Measurements from ENCODE around the gene WIPF2.
A peak's percentile ranks its signal among the peaks of the same experiment; 100 is the strongest.

The WIPF2 gene

DNA sequence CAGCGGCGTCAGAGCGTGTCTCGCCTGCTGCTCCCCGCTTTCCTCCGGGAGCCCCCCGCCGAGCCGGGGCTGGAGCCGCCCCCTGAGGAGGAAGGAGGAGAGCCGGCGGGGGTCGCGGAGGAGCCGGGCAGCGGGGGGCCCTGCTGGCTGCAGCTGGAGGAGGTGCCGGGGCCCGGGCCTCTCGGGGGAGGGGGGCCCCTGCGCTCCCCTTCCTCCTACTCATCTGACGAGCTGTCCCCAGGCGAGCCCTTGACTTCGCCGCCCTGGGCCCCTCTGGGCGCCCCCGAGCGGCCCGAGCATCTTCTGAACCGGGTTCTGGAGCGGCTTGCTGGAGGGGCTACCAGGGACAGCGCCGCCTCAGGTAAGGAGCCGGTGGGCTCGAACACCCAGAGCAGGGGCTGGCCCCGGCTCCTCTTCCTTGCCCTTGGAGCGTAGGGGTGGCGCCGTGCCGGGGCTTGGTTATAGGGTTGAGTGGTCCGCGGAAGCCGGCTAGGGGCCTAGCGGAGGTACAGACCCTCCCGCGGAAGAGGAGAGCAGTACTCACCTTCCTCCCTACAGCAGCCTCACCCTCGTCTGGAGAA, 41.0 kb upstream of the WIPF2 start:
- peak overlapping the region; percentile 41 for H3K4me3 ChIP-seq (ENCODE audit: extremely low read depth, insufficient read depth, low read length, poor library complexity, severe bottlenecking)

DNA sequence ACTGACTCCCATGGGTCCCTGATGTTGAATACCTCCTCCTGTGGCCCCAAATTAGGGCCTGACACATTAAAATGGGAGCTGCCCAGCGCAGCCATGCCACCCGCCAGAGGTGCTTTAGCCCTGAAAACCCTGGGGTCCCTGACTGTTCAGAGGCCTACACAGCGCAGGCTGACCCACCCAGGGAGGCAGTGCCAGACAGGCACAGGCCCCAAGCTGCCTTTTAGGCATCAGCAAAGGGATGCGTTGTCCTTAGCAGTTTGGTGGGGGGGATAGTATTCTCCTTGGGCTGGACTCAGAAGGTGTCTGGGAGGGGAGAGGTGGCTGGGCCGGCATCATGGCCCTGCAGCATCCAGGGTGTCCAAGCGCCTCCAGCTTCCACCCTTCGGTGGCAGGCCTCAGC, 40.4 kb upstream of the WIPF2 start:
- Histone ChIP-seq H3K36me3 (ENCODE audit: control insufficient read depth, insufficient read depth, low read length) (peaks cover 51% of the 10 kb centered on the region), H3K27ac (ENCODE audit: low read depth, low read length, severe bottlenecking) (no peak overlapping the region), H3K4me1 (ENCODE audit: control insufficient read depth, insufficient read depth, low read length, poor library complexity, severe bottlenecking) (peaks cover 8% of the 10 kb centered on the region), H3K9me3 (ENCODE audit: control insufficient read depth, low read length) (no peaks in the 10 kb centered on the region), H3K4me3 (ENCODE audit: extremely low read depth, insufficient read depth, low read length, poor library complexity, severe bottlenecking) (no peak overlapping the region)
- 94 to 97% methylated on average over 5 to 7 of the region's 7 CpGs for WGBS, 2 experiments (ENCODE audit: insufficient coverage in 2 of 2)

More for the DNA sequence above, 41.0 kb upstream of the WIPF2 start:
- Histone ChIP-seq H3K4me1 (ENCODE audit: control insufficient read depth, insufficient read depth, low read length, poor library complexity, severe bottlenecking) (peaks cover 8% of the 10 kb centered on the region), H3K27ac (ENCODE audit: low read depth, low read length, severe bottlenecking) (no peak overlapping the region), H3K9me3 (ENCODE audit: control insufficient read depth, low read length) (no peaks in the 10 kb centered on the region), H3K36me3 (ENCODE audit: control insufficient read depth, insufficient read depth, low read length) (peaks cover 57% of the 10 kb centered on the region)
- 34 to 37% methylated on average over 23 to 26 of the region's 46 CpGs for WGBS, 2 experiments (ENCODE audit: insufficient coverage in 2 of 2)

DNA sequence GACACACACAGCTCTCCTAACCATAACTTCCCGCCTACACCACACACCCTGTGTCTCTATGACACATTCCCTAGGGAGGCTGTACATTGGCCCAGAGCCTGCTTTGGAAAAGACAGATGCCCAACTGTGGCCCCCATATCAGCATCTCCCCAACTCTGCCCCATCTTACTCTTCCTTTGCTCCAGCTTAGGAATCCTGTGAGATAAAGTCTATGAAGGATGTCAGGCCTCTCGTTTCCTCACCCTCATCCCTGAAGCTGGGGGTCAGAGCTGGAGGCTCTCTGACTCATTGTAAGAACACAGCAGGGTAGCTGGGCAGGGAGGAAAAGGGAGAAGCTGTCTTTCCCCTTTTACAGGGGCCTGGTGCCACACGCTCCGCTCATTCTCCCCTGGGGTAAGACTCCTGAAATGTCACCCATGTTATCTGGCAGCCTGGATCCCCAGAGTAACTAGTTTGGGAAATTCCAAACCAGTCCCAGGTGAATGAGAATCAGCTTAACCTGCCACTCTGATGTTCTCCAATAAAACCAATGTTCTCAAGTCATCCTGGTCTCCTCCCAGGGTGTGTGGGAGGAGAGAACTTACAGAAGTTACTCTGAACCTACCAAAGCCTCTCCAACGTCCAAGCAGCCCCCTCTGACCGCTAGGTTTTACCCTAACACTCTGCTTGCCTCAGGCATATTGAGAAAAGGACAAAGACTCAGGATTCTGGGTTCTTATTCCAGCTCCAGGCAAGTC, 39.0 kb upstream of the WIPF2 start:
- H3K27ac ChIP-seq (ENCODE audit: low read depth, low read length, severe bottlenecking) = no peak overlapping the region
- H3K36me3 ChIP-seq (ENCODE audit: control insufficient read depth, insufficient read depth, low read length) = peaks cover 39% of the 10 kb centered on the region
- 76 to 81% methylated on average over 3 to 5 of the region's 6 CpGs for WGBS, 2 experiments (ENCODE audit: insufficient coverage in 2 of 2)
- peaks cover 8% of the 10 kb centered on the region for H3K4me1 ChIP-seq (ENCODE audit: control insufficient read depth, insufficient read depth, low read length, poor library complexity, severe bottlenecking)
- no peak overlapping the region for H3K4me3 ChIP-seq (ENCODE audit: extremely low read depth, insufficient read depth, low read length, poor library complexity, severe bottlenecking)
- H3K9me3 ChIP-seq (ENCODE audit: control insufficient read depth, low read length) = no peaks in the 10 kb centered on the region

DNA sequence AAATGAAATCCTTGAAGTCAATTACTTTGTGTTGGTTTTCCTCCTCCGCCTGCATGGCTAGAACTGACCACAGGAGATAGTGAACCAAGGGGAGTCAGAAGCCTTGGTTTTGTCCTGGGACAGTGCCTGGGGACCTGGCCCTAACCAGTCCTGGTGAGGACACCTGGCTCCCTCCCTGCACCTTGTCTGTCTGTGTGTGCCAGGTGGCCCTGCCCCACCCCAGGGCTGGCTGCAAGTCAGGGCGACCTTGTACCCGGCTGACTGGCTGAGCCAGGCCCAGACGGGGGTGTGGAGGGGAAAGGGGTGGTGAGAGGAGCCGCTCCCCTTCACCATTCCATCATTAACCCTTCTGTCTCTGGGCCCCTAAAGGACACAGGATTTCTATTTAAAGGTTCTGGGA, 38.4 kb upstream of the WIPF2 start:
- H3K27ac ChIP-seq (ENCODE audit: low read depth, low read length, severe bottlenecking) = no peak overlapping the region
- no peak overlapping the region for H3K4me3 ChIP-seq (ENCODE audit: extremely low read depth, insufficient read depth, low read length, poor library complexity, severe bottlenecking)
- no peaks in the 10 kb centered on the region for H3K9me3 ChIP-seq (ENCODE audit: control insufficient read depth, low read length)
- 71 to 100% methylated on average over 1 of the region's 5 CpGs for WGBS, 2 experiments (ENCODE audit: insufficient coverage in 2 of 2)
- peaks cover 8% of the 10 kb centered on the region for H3K4me1 ChIP-seq (ENCODE audit: control insufficient read depth, insufficient read depth, low read length, poor library complexity, severe bottlenecking)
- peaks cover 35% of the 10 kb centered on the region for H3K36me3 ChIP-seq (ENCODE audit: control insufficient read depth, insufficient read depth, low read length)

DNA sequence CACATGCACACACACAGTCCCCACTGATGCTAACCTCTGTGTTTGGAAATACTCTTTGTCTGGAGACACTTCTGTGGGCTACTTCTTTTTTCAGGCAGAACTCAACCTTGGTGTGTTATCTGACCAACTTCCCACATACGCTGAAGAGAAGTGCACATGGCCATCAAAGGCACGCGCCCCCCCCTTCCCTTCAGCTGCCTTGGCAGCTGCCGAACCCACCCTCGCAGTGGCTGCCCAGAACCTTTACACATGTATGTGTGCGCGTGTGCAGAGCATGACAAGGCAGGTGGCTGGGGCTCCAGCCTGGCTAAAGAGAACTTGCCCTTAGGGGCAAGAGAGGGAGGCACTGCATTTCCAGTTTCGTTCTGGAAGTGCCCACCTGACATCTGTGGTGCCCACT, 37.9 kb upstream of the WIPF2 start:
- peaks cover 30% of the 10 kb centered on the region for H3K36me3 ChIP-seq (ENCODE audit: control insufficient read depth, insufficient read depth, low read length)
- WGBS, 2 experiments (ENCODE audit: insufficient coverage in 2 of 2) = 100% methylated on average over 6 of the region's 8 CpGs
- peaks cover 8% of the 10 kb centered on the region for H3K4me1 ChIP-seq (ENCODE audit: control insufficient read depth, insufficient read depth, low read length, poor library complexity, severe bottlenecking)
- H3K27ac ChIP-seq (ENCODE audit: low read depth, low read length, severe bottlenecking) = no peak overlapping the region
- no peaks in the 10 kb centered on the region for H3K9me3 ChIP-seq (ENCODE audit: control insufficient read depth, low read length)
- no peak overlapping the region for H3K4me3 ChIP-seq (ENCODE audit: extremely low read depth, insufficient read depth, low read length, poor library complexity, severe bottlenecking)

DNA sequence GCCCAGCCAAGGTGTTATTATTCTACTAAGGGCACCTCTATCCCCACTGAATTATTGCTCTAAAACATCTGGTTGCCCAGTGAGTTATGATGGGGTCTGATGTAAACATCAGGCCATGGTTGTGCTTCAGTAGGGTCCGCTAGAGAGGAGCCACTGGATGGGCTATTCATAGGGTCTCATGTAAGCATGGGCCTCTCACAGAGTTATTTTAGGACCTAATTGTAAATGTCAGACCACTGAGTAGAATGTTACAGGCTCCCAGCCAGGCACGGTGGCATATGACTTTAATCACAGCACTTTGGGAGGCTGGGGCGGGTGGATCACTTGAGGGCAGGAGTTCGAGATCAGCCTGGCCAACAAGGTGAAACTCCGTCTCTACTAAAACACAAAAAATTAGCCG, 36.5 kb upstream of the WIPF2 start:
- Histone ChIP-seq H3K27ac (ENCODE audit: low read depth, low read length, severe bottlenecking) (no peak overlapping the region), H3K36me3 (ENCODE audit: control insufficient read depth, insufficient read depth, low read length) (peaks cover 22% of the 10 kb centered on the region), H3K4me1 (ENCODE audit: control insufficient read depth, insufficient read depth, low read length, poor library complexity, severe bottlenecking) (peaks cover 5% of the 10 kb centered on the region), H3K9me3 (ENCODE audit: control insufficient read depth, low read length) (no peaks in the 10 kb centered on the region), H3K4me3 (ENCODE audit: extremely low read depth, insufficient read depth, low read length, poor library complexity, severe bottlenecking) (no peak overlapping the region)
- 96 to 97% methylated on average over 6 of the region's 6 CpGs for WGBS, 2 experiments (ENCODE audit: insufficient coverage in 2 of 2)

DNA sequence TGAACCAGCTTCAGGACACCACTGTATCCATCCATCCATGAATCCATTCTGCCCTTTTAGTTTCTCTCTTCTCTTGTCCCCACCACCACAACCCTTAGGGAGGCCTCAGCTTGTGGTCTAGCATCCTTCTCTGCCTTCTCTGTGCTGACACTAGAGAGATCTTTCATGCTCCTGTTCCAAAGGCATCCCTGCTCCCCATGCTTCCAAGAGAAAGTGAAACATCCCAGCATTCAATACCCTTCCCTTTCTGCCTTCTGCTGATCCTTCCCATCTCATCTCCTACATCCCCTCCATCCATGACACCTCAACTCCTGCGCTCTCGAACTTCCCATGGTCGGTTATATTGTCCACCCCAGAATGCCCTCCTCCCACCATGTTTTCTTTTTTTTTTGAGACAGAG, 31.9 kb upstream of the WIPF2 start:
- Histone ChIP-seq H3K36me3 (ENCODE audit: control insufficient read depth, insufficient read depth, low read length) (peaks cover 14% of the 10 kb centered on the region), H3K9me3 (ENCODE audit: control insufficient read depth, low read length) (no peaks in the 10 kb centered on the region), H3K27ac (ENCODE audit: low read depth, low read length, severe bottlenecking) (no peak overlapping the region), H3K4me1 (ENCODE audit: control insufficient read depth, insufficient read depth, low read length, poor library complexity, severe bottlenecking) (peaks cover 10% of the 10 kb centered on the region), H3K4me3 (ENCODE audit: extremely low read depth, insufficient read depth, low read length, poor library complexity, severe bottlenecking) (no peak overlapping the region)
- 78 to 90% methylated on average over 3 of the region's 3 CpGs for WGBS, 2 experiments (ENCODE audit: insufficient coverage in 2 of 2)

DNA sequence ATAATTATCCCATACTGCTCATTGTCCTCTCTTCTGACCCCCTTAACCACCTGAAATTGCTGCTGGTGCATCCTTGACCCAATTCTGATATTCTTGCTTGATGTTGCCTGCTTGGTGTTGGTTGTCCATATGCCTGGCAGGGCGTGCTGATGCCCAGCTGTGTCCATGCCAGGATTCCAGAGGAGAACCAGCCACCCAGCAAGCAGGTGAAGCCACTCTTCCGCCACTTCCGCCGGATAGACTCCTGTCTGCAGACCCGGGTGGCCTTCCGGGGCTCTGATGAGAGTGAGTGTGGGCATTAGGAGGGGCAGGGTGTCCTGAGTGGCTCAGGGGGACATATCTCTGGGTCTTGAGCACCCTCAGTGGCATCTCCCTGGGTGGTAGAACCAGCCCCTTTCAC, 30.4 kb upstream of the WIPF2 start:
- peaks cover 10% of the 10 kb centered on the region for H3K4me1 ChIP-seq (ENCODE audit: control insufficient read depth, insufficient read depth, low read length, poor library complexity, severe bottlenecking)
- WGBS, 2 experiments (ENCODE audit: insufficient coverage in 2 of 2) = 80 to 93% methylated on average over 6 of the region's 6 CpGs
- peaks cover 14% of the 10 kb centered on the region for H3K36me3 ChIP-seq (ENCODE audit: control insufficient read depth, insufficient read depth, low read length)
- H3K9me3 ChIP-seq (ENCODE audit: control insufficient read depth, low read length) = no peaks in the 10 kb centered on the region
- no peak overlapping the region for H3K27ac ChIP-seq (ENCODE audit: low read depth, low read length, severe bottlenecking)
- H3K4me3 ChIP-seq (ENCODE audit: extremely low read depth, insufficient read depth, low read length, poor library complexity, severe bottlenecking) = no peak overlapping the region

DNA sequence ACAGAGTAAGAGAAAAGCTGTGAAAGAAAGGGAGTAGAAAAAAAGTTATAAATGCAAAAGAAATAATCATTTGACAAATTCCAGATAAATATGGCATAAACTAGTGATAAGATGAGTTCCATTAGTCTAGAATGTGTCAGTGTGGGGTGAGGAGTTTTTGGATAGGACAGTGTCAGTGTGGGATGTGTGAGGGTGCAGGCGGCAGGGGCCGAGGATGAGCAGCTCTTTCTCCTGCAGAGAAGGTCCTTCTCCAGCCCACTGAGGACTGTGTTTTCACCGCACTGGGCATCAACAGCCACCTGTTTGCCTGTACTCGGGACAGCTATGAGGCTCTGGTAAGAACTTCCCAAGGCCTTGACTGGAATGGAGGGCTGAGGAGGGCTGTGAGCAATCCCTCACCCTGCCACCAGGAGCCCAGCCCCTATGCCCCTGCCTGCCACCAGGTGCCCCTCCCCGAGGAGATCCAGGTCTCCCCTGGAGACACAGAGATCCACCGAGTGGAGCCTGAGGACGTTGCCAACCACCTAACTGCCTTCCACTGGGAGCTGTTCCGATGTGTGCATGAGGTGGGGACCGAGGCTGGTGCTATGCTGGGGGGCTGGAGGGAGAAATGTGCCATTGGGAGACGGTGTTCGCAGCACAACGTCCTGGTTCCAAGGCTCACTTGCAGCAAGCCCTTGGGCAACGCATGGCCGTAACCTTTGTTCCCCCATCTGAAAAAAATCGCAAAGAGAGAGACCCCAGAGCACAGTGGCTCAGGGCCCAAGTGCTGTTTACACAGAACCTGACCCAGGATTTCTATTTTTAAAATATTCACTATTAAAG, 28.7 kb upstream of the WIPF2 start:
- Histone ChIP-seq H3K9me3 (ENCODE audit: control insufficient read depth, low read length) (no peaks in the 10 kb centered on the region), H3K27ac (ENCODE audit: low read depth, low read length, severe bottlenecking) (no peak overlapping the region), H3K36me3 (ENCODE audit: control insufficient read depth, insufficient read depth, low read length) (peaks cover 12% of the 10 kb centered on the region), H3K4me3 (ENCODE audit: extremely low read depth, insufficient read depth, low read length, poor library complexity, severe bottlenecking) (no peak overlapping the region), H3K4me1 (ENCODE audit: control insufficient read depth, insufficient read depth, low read length, poor library complexity, severe bottlenecking) (peaks cover 15% of the 10 kb centered on the region)
- 57 to 66% methylated on average over 13 to 15 of the region's 15 CpGs for WGBS, 2 experiments (ENCODE audit: insufficient coverage in 2 of 2)

DNA sequence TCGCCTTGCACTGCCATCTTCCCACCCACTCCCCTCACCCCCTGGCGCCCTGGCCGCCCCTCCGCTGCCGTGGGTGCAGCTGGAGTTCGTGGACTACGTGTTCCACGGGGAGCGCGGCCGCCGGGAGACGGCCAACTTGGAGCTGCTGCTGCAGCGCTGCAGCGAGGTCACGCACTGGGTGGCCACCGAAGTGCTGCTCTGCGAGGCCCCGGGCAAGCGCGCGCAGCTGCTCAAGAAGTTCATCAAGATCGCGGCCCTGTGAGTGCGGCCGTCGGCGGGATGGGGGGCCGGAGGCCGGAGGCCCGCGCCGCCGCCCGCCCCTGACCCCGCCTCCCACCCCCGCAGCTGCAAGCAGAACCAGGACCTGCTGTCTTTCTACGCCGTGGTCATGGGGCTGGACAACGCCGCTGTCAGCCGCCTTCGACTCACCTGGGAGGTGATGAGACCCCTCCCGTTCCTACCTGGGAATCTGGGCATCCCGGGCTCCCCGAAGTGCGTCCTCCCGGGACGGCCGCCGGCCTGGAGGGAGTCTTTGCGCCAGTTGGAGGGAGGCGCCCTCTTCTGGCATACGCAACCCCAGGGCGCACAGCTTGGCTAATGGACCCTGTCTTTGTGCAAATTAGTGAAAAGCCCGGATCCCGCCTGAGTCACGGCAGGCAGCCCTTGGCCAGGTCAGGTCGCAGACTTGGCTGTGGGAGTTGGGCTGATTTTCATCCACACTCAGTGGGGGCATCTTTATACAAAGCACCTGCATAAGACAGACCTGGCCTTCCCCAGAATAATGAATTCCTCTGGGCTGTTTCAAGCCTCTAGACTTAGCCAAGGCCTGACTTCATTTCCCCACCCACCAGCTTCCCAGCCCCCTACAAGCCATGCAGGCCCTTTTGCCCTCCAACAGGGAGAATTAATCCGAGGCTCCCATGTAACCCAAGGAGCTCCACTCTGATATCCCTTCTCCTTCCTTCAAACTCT, 27.6 kb upstream of the WIPF2 start:
- Histone ChIP-seq H3K27ac (ENCODE audit: low read depth, low read length, severe bottlenecking) (no peak overlapping the region), H3K36me3 (ENCODE audit: control insufficient read depth, insufficient read depth, low read length) (peaks cover 12% of the 10 kb centered on the region), H3K4me3 (ENCODE audit: extremely low read depth, insufficient read depth, low read length, poor library complexity, severe bottlenecking) (peak overlapping the region; percentile 39), H3K9me3 (ENCODE audit: control insufficient read depth, low read length) (no peaks in the 10 kb centered on the region), H3K4me1 (ENCODE audit: control insufficient read depth, insufficient read depth, low read length, poor library complexity, severe bottlenecking) (peaks cover 15% of the 10 kb centered on the region)
- 4 to 6% methylated on average over 46 to 54 of the region's 60 CpGs for WGBS, 2 experiments (ENCODE audit: insufficient coverage in 2 of 2)
